GM19452 (cell line): ENCODE measurements around the gene ACE2.

Source experiments
- ATAC-seq: cut with Tn5 transposase; IDR thresholded peaks from one replicate; pipeline ENCODE4 v1.9.1; 2021; ENCODE audit not compliant: unreplicated experiment

ACE2 gene

GRCh38 chrX:15576019-15576418 is 24.7 kb downstream of the ACE2 start:
- ATAC-seq = no peak

- no peak for ATAC-seq
Observed at GRCh38 chrX:15574017-15574416, 26.7 kb downstream of the ACE2 start.

- ATAC-seq = no peak
Observed at GRCh38 chrX:15570145-15570544, 30.6 kb downstream of the ACE2 start.

- ATAC-seq = peak; percentile 51
Observed at GRCh38 chrX:15567886-15568616, 32.7 kb downstream of the ACE2 start.

- no peak for ATAC-seq
Observed at GRCh38 chrX:15567267-15567666, 33.5 kb downstream of the ACE2 start.

- no peak for ATAC-seq
Observed at GRCh38 chrX:15566244-15566643, 34.5 kb downstream of the ACE2 start.

- no peak for ATAC-seq
Observed at GRCh38 chrX:15564981-15565579, 35.7 kb downstream of the ACE2 start.

- no peak for ATAC-seq
Observed at GRCh38 chrX:15563056-15563455, 37.7 kb downstream of the ACE2 start.

GRCh38 chrX:15560924-15561323 is 39.8 kb downstream of the ACE2 start:
- ATAC-seq = no peak

GRCh38 chrX:15559227-15559626 is 41.5 kb downstream of the ACE2 start:
- no peak for ATAC-seq

GRCh38 chrX:15549189-15550012 is 51.4 kb downstream of the ACE2 start:
- no peak for ATAC-seq

- no peak for ATAC-seq
Observed at GRCh38 chrX:15547356-15547755, 53.4 kb downstream of the ACE2 start.

- ATAC-seq = no peak
Observed at GRCh38 chrX:15546745-15547144, 54.0 kb downstream of the ACE2 start.

GRCh38 chrX:15530318-15530717 is 70.4 kb downstream of the ACE2 start:
- no peak for ATAC-seq

GRCh38 chrX:15529165-15529564 is 71.6 kb downstream of the ACE2 start:
- ATAC-seq = no peak

GRCh38 chrX:15525664-15526416 is 74.9 kb downstream of the ACE2 start:
- ATAC-seq = no peak

GRCh38 chrX:15524417-15524816 is 76.3 kb downstream of the ACE2 start:
- no peak for ATAC-seq

GRCh38 chrX:15523088-15523487 is 77.7 kb downstream of the ACE2 start:
- no peak for ATAC-seq

- no peak for ATAC-seq
Observed at GRCh38 chrX:15522464-15522863, 78.3 kb downstream of the ACE2 start.

GRCh38 chrX:15515931-15516330 is 84.8 kb downstream of the ACE2 start:
- no peak for ATAC-seq

GRCh38 chrX:15514279-15514678 is 86.5 kb downstream of the ACE2 start:
- ATAC-seq = no peak
